ENCODE results near the gene G0S2. TPM values are rescaled to one million over a fixed set of nuclear protein-coding genes. Genes with fewer than 3 reads are reported as not detected.
A peak's percentile ranks its signal among the peaks of the same experiment; 100 is the strongest.

Gene G0S2
- total and polyA plus RNA-seq, 7 donors = 19.3 to 70.5 (median 25.2) TPM

DNA sequence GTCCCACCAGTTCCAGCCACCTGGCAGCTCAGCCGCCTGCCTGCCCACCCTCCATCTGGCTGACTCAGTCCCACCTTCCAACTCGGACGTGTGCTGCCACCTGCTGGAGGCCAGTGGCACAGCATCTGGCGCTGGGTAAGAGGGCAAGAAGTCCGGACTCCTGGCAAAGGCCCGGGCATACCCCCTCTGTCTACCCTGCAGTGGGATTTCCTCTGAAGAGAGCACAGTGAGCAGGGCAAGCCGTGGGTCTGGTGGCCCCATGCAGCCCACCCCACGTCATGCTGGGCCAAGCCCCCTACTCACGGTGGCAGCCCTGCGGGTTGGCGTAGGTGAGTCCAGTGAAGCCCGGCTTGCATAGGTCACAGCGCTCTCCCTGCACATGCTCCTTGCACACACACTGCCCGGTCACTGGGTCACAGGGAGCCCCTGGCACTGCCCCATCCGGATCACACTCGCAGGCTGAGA, 47.4 kb upstream of the G0S2 start:
- 43 to 46% methylated on average over 16 of the region's 16 CpGs for WGBS, 2 donors
- peak; percentile 79 for DNase-seq
- H3K4me1 ChIP-seq = peaks cover 0 to 9% (median 5%) of the 10 kb centered on the region in 4 donors
- no peak overlapping the region for H3K4me3 ChIP-seq
- H3K27me3 ChIP-seq = no peaks in the 10 kb centered on the region
- no peaks in the 10 kb centered on the region for H3K9me3 ChIP-seq
- no peaks in the 10 kb centered on the region for H3K36me3 ChIP-seq
- no peak overlapping the region for H3K27ac ChIP-seq
- intact Hi-C loops (cut with DNase I) = loop anchor here (5.0 kb wide), 1 partner anchor 50 kb away; no protein-coding TSS in a partner anchor
- no peak for TF ChIP-seq POLR2AphosphoS5 (IDR thresholded peaks at IDR 0.05)
- TF ChIP-seq, protein P1, sequence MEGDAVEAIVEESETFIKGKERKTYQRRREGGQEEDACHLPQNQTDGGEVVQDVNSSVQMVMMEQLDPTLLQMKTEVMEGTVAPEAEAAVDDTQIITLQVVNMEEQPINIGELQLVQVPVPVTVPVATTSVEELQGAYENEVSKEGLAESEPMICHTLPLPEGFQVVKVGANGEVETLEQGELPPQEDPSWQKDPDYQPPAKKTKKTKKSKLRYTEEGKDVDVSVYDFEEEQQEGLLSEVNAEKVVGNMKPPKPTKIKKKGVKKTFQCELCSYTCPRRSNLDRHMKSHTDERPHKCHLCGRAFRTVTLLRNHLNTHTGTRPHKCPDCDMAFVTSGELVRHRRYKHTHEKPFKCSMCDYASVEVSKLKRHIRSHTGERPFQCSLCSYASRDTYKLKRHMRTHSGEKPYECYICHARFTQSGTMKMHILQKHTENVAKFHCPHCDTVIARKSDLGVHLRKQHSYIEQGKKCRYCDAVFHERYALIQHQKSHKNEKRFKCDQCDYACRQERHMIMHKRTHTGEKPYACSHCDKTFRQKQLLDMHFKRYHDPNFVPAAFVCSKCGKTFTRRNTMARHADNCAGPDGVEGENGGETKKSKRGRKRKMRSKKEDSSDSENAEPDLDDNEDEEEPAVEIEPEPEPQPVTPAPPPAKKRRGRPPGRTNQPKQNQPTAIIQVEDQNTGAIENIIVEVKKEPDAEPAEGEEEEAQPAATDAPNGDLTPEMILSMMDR (IDR thresholded peaks at IDR 0.05) = peak; percentile 68 to 91 (median 73)

DNA sequence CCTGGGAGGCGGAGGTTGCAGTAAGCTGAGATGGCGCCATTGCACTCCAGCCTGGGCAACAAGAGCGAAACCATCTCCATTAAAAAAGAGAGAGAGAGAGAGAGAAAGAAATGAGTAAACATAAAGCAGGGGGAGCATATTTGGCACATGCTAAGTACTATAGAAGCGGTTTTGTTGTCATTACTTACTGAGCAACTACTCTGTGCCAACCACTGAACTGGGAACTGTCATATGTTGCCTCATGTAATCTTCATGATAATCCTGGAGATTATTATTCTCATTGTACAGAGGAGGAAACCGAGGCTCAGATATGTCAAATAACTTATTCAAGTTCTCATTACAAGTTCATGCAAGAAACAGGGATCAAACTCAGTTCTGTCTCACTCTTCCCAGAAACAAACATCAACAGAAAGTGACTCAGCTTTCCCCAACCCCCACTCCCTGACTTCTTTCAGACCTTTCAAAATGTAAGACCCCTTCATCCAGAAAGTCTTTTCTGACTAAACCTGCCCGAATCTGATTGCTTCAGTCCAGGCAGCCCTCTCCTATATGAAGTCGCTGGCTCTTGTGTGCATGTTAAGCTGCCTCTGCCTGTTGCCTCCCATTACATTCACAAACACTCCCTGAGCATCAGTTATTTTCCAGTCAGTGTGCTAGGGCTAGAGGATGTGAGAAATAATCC, 46.5 kb upstream of the G0S2 start:
- H3K36me3 ChIP-seq = no peaks in the 10 kb centered on the region
- H3K4me1 ChIP-seq = peaks cover 0 to 9% (median 5%) of the 10 kb centered on the region in 4 donors
- H3K27ac ChIP-seq = no peak overlapping the region
- TF ChIP-seq POLR2A (IDR thresholded peaks at IDR 0.05) = no peak
- TF ChIP-seq, protein P1 (IDR thresholded peaks at IDR 0.05) = no peak
- TF ChIP-seq POLR2AphosphoS5 (IDR thresholded peaks at IDR 0.05) = no peak
- no peak for TF ChIP-seq EP300 (IDR thresholded peaks at IDR 0.05)
- WGBS, 2 donors = 86 to 87% methylated on average over 7 of the region's 7 CpGs
- no peaks in the 10 kb centered on the region for H3K27me3 ChIP-seq
- no peak for DNase-seq
- intact Hi-C loops (cut with DNase I) = loop anchor here (5.0 kb wide), 1 partner anchor 51 kb away; no protein-coding TSS in a partner anchor
- no peaks in the 10 kb centered on the region for H3K9me3 ChIP-seq
- no peak overlapping the region for H3K4me3 ChIP-seq

DNA sequence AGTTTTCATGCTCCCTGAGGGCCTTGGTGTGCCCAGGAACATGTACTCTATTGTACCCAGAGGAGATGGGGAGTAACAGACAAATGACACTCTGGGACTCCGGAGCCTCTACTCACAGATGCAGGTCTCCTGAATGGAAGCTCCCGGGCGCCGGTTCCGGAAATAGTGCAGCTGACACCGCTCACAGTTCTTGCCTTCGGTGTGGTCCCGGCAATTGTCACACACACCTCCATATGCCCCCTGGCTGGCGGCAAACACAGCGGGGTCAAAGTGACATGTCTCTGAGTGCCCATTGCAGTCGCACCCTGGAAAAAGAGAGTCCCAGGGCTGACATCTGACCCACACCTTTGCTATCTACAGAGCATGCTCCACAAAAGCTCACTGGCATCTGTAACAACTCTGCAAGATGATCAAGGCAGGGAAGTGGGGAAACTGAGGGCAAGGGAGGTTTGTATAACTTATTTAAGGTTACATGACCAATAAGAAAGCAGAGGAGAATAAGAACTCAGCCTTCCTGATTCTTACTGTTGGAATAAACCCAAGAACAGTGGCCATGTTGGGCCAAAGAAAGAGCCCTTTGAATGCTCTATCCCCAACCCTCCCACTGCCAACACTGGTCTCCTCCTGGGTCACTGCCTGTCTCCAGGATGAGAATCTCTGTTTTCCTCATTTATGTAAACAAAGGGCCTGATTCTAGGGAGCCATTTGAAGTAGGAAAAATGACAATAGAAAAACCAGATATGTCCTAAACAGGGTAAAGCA, 45.4 kb upstream of the G0S2 start:
- DNase-seq = no peak
- peaks cover 0 to 9% (median 5%) of the 10 kb centered on the region in 4 donors for H3K4me1 ChIP-seq
- intact Hi-C loops (cut with DNase I) = loop anchor here (5.0 kb wide), 1 partner anchor 53 kb away; no protein-coding TSS in a partner anchor
- no peaks in the 10 kb centered on the region for H3K9me3 ChIP-seq
- H3K27ac ChIP-seq = no peak overlapping the region
- no peaks in the 10 kb centered on the region for H3K36me3 ChIP-seq
- WGBS, 2 donors = 96 to 98% methylated on average over 11 of the region's 11 CpGs
- no peak for TF ChIP-seq POLR2AphosphoS5 (IDR thresholded peaks at IDR 0.05)
- TF ChIP-seq, protein P1 (IDR thresholded peaks at IDR 0.05) = no peak
- no peak for TF ChIP-seq EP300 (IDR thresholded peaks at IDR 0.05)
- TF ChIP-seq POLR2A (IDR thresholded peaks at IDR 0.05) = no peak
- H3K4me3 ChIP-seq = no peak overlapping the region
- H3K27me3 ChIP-seq = no peaks in the 10 kb centered on the region

DNA sequence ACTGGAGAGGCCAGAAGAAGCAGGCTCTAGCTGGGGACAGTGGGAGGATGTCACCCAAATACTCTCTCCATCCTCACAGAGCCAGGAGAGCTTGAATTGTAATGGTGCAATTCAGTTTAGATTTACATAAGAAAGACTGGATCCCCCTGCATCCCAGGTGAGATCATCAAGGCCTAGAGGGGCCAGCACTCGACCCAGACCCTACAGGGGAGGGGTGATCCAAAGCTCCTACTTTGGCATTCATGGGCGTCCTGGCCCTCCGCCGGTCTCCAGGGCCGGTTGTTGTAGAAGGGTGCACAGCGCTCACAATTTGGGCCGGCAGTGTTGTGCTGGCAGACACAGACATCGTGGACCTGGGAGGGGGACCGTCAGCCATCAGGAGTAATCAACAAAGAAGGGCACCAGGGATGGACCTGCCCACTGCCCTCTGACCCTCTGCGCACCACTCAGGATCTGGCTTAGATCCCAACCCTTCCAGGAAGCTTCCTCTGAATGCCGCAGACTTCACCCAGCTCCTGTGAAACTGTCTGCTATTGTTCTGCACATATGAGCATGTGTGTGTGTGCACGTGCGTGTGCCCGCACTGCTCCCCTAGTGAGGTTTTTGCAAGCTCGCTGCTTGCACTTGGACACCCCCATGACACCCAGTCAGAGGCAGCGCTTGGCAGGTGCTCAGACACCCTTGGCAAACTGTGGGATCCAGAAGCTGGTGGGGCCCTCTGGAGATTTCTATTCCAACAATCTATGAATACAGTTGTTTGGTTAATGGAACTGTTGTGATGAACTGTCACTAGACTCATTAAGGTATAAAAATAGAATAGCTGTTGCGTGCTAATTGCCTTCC, 44.6 kb upstream of the G0S2 start:
- Histone ChIP-seq H3K27me3 (no peaks in the 10 kb centered on the region), H3K27ac (no peak overlapping the region), H3K4me1 (peaks cover 0 to 9% (median 3%) of the 10 kb centered on the region in 4 donors), H3K4me3 (no peak overlapping the region), H3K9me3 (no peaks in the 10 kb centered on the region), H3K36me3 (no peaks in the 10 kb centered on the region)
- 42 to 67% methylated on average over 17 of the region's 17 CpGs for WGBS, 2 donors
- intact Hi-C loops (cut with DNase I) = no loop called here
- TF ChIP-seq POLR2AphosphoS5 (IDR thresholded peaks at IDR 0.05) (no peak), POLR2A (IDR thresholded peaks at IDR 0.05) (no peak), EP300 (IDR thresholded peaks at IDR 0.05) (no peak)
- TF ChIP-seq, protein P1 (IDR thresholded peaks at IDR 0.05) = no peak
- no peak for DNase-seq

All from sigmoid colon (tissue), 7 donors.